Esophagus squamous epithelium (tissue), 4 donors: ENCODE data around the gene TCAP.

Experiments used
- CTCF ChIP-seq, 6 experiments: fragments of 450-650 bp in 4 of 6; fragments of 200-600 bp in 2 of 6; sonication (generic) in 2 of 6; IDR thresholded peaks; one replicate each; pipeline ENCODE4 v1.5.1; 2016 to 2019; ENCODE audit warnings: antibody characterized with exemption in 6 of 6, mild to moderate bottlenecking in 4 of 6, moderate library complexity in 4 of 6
- POLR2A ChIP-seq, 4 donors: fragments of 450-650 bp; IDR thresholded peaks; one replicate each; pipeline ENCODE4 v1.6.1; 2017; ENCODE audit warnings: antibody characterized with exemption in 4 of 4, mild to moderate bottlenecking in 4 of 4, moderate library complexity in 3 of 4

- TF ChIP-seq CTCF (IDR thresholded peaks at IDR 0.05) (no peak), POLR2A (IDR thresholded peaks at IDR 0.05) (no peak)
Measured at GRCh38 chr17:39663688-39664580, 1.2 kb upstream of the TCAP start.
